ENCODE measurements around the gene ITGAD.
"Not testable (repeated sequence)": the region's sequence is repeated elsewhere in the genome, so short reads cannot be mapped to it uniquely, and the experiment has no call there.

Gene ITGAD

GRCh38 chr16:31403590-31404352, 10.6 kb downstream of the ITGAD start:
- no peak for DNase-seq (ENCODE audit: low read depth)

GRCh38 chr16:31404353-31405064, 11.4 kb downstream of the ITGAD start:
- DNase-seq (ENCODE audit: low read depth), result peak; percentile 23

- DNase-seq (ENCODE audit: low read depth), result no peak
Observed at GRCh38 chr16:31407406-31407805, 14.3 kb downstream of the ITGAD start.

- DNase-seq (ENCODE audit: low read depth), result peak; percentile 62
Observed at GRCh38 chr16:31409433-31409832, 16.3 kb downstream of the ITGAD start.

- DNase-seq (ENCODE audit: low read depth), result no peak
Observed at GRCh38 chr16:31410082-31410481, 16.9 kb downstream of the ITGAD start.

GRCh38 chr16:31411024-31411844, 18.1 kb downstream of the ITGAD start:
- DNase-seq (ENCODE audit: low read depth), result no peak

- DNase-seq (ENCODE audit: low read depth), result no peak
Observed at GRCh38 chr16:31412750-31413149, 19.6 kb downstream of the ITGAD start.

GRCh38 chr16:31413381-31413780, 20.2 kb downstream of the ITGAD start:
- no peak for DNase-seq (ENCODE audit: low read depth)

- no peak for DNase-seq (ENCODE audit: low read depth)
Observed at GRCh38 chr16:31413943-31414342, 20.8 kb downstream of the ITGAD start.

- DNase-seq (ENCODE audit: low read depth), result no peak
Observed at GRCh38 chr16:31414706-31415105, 21.6 kb downstream of the ITGAD start.

- no peak for DNase-seq (ENCODE audit: low read depth)
Observed at GRCh38 chr16:31416371-31416770, 23.2 kb downstream of the ITGAD start.

GRCh38 chr16:31417036-31417435, 23.9 kb downstream of the ITGAD start:
- not testable (repeated sequence) for DNase-seq (ENCODE audit: low read depth)

GRCh38 chr16:31417916-31418315, 24.8 kb downstream of the ITGAD start:
- no peak for DNase-seq (ENCODE audit: low read depth)

- no peak for DNase-seq (ENCODE audit: low read depth)
Observed at GRCh38 chr16:31420037-31420436, 26.9 kb downstream of the ITGAD start.

GRCh38 chr16:31421587-31421986, 28.5 kb downstream of the ITGAD start:
- DNase-seq (ENCODE audit: low read depth), result no peak

GRCh38 chr16:31423241-31423640, 30.1 kb downstream of the ITGAD start:
- DNase-seq (ENCODE audit: low read depth), result no peak

GRCh38 chr16:31423801-31424200, 30.7 kb downstream of the ITGAD start:
- no peak for DNase-seq (ENCODE audit: low read depth)

- no peak for DNase-seq (ENCODE audit: low read depth)
Observed at GRCh38 chr16:31427441-31428278, 34.5 kb downstream of the ITGAD start.

- no peak for DNase-seq (ENCODE audit: low read depth)
Observed at GRCh38 chr16:31428279-31428597, 35.1 kb downstream of the ITGAD start, which contains the start of gene COX6A2. Gene COX6A2 (minus strand): TSS chr16:31428360. CDS start chr16:31428325, 35 bp downstream.

- DNase-seq (ENCODE audit: low read depth), result no peak
Observed at GRCh38 chr16:31428638-31429247, 35.6 kb downstream of the ITGAD start.

GRCh38 chr16:31429314-31429713, 36.2 kb downstream of the ITGAD start:
- no peak for DNase-seq (ENCODE audit: low read depth)

Data from ELR (cell line).